SU-DHL-6 (cell line): ENCODE results near the gene MB.

Experiments
- EZH2phosphoT487 ChIP-seq: fragments of 200-600 bp; sonication (generic), shearing (Covaris generic); conservative IDR thresholded peaks from 2 replicates; pipeline ENCODE4 v1.6.1; 2018; ENCODE audit warnings: mild to moderate bottlenecking, antibody characterized with exemption, low read length, moderate library complexity, mixed read lengths
- TF ChIP-seq, protein P1 (sequence below): fragments of 200-600 bp; sonication (generic); IDR thresholded peaks from one replicate; pipeline ENCODE4 v1.5.1; 2017; ENCODE audit warnings: antibody characterized with exemption, mild to moderate bottlenecking, low read length, moderate library complexity; ENCODE audit not compliant: insufficient read depth, poor library complexity, severe bottlenecking

DNA sequence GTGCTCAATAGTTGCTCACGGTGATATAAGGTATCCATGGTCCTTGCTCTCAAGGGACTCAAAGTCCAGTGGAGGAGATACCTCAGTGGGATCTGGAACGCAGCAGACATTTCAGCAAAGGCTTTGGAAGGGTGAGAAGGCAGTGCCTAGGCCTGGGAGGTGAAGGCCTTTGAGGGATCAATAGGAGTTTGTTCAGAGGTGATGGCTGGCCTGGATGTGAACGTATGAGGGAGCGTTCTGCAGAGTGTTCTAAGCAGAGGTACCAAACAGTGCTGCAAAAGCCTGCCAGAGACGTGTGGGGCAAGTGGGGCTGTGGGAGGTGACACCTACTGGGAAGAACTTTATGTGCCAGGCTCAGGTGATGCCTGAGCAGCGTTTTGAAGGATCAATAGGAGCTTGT is 7.4 kb upstream of the MB start:
- TF ChIP-seq, protein P1, sequence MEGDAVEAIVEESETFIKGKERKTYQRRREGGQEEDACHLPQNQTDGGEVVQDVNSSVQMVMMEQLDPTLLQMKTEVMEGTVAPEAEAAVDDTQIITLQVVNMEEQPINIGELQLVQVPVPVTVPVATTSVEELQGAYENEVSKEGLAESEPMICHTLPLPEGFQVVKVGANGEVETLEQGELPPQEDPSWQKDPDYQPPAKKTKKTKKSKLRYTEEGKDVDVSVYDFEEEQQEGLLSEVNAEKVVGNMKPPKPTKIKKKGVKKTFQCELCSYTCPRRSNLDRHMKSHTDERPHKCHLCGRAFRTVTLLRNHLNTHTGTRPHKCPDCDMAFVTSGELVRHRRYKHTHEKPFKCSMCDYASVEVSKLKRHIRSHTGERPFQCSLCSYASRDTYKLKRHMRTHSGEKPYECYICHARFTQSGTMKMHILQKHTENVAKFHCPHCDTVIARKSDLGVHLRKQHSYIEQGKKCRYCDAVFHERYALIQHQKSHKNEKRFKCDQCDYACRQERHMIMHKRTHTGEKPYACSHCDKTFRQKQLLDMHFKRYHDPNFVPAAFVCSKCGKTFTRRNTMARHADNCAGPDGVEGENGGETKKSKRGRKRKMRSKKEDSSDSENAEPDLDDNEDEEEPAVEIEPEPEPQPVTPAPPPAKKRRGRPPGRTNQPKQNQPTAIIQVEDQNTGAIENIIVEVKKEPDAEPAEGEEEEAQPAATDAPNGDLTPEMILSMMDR, result no peak
- no peak for TF ChIP-seq EZH2phosphoT487
